Measurements from ENCODE around the gene GALNT14. TPM values are rescaled to one million over a fixed set of nuclear protein-coding genes. Genes with fewer than 3 reads are reported as not detected.
"Not testable (repeated sequence)": the region's sequence is repeated elsewhere in the genome, so short reads cannot be mapped to it uniquely, and the experiment has no call there.

GALNT14 gene
- total RNA-seq (2014; rRNA removed; shearing (Covaris generic)) = 58.8 and 68.4 TPM in 2 replicates

- peak; percentile 75 for DNase-seq (ENCODE audit: low spot score)
Measured at GRCh38 chr2:31138037-31138962, at the start of gene GALNT14. Gene GALNT14, minus strand, starts transcription at chr2:31138440. Its CDS starts 354 bp downstream, at chr2:31138086.

DNA sequence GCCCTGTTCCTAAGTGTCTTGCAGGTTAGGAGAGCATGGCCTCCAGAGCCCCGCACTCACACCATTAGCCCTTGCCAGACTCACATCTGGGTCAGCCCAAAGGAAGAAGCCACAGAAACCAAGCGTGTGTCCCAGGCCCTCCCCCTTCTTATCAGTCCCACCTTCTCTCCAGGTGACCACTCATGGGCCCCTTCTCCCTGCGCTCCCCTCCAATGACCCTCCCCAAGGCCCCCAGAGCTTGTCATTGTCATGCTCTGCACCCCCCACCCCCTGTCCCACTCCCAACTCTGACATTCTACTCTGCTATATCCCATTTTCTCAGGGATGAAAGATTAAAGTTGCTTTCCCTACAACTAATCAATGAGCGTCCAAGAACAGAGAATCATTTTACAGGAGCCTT lies 48.9 kb upstream of the GALNT14 start:
- no peak for DNase-seq (ENCODE audit: low spot score)

GRCh38 chr2:31183973-31184372 lies 45.7 kb upstream of the GALNT14 start:
- DNase-seq (ENCODE audit: low spot score) = not testable (repeated sequence)

DNA sequence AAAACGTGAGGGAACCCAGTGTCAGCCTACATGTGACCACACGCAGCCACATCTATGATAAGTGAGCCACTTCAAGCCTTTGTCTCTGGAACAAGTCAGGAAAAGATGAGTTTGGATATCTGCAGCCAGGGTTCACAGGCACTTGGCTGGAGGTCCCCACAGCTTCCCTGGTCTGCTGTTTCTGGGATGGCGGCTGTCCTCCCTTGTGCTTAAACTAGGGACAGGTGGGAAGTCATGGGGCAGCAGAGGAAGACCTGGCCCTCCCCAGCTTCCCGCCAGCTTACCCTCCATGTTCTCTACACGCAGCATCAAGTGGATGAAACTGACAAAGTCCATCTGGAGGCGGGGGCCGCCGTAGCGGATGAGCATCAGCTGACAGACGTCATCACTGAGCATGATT lies 38.5 kb upstream of the GALNT14 start:
- no peak for DNase-seq (ENCODE audit: low spot score)

DNA sequence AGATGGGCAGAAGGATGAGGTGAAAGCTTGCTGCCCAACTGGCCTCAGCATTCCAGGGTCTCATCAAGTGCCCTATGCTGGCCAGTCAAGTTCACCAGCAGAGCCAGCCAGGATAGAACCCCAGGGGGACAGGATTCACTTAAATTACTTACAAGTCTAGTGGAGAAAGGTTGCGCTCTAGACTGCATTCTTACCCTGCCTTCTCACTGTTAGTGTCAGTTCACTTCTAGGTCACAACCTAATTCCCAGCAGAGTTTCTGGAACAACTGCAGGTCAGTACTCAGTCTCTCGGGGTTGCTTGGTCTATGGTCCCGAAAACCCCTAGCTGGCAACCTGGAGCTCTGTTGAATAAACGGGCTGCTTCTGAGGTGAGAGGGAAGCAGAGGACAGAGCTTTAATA lies 32.9 kb upstream of the GALNT14 start:
- DNase-seq (ENCODE audit: low spot score) = no peak

GRCh38 chr2:31170071-31170698 lies 31.9 kb upstream of the GALNT14 start:
- peak; percentile 77 for DNase-seq (ENCODE audit: low spot score)

- no peak for DNase-seq (ENCODE audit: low spot score)
Measured at GRCh38 chr2:31168291-31168690, 30.1 kb upstream of the GALNT14 start.

DNA sequence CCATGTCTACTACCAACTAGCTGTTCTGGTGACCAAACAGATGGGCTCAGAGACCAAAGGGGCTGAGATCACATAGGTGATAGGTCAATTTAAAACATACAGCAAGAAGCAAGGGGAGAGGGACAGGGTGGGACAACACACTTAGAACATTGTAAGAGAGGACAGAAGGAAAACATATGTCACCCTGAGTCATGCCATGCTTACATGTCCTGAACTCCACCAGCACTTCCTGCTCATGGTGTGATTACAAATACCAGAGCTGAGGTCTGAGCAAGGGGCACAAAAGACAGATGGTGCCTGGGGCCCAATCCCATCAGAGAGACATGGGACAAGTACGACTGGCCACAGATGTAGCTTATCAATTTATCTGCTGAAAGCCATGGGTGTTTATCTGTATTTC lies 28.7 kb upstream of the GALNT14 start:
- no peak for DNase-seq (ENCODE audit: low spot score)

DNA sequence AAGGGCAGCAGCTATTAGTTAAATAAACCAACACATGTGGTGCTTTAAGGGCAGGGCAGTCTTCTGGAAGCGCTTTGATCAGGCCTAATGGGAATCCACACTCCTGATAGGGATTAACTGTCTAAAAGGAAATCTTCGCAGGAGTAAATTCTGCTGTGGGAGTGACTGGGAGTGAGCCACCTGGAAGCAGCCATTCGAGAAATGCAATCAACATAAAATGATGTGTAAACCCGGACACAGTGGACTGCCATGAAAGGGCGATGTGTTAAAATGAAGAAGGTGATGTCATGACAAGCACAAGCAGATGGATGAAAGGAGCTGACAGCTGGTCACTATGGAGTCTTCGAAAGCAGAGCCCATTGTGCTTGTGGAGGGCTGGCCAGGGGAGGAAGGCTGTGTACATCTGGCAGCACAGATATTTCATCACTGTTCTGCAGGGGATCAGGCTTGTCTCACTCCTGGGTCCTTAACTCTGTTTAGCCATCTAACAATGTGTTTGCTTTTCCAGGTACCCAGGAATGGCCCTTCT lies 24.8 kb upstream of the GALNT14 start:
- DNase-seq (ENCODE audit: low spot score) = no peak

DNA sequence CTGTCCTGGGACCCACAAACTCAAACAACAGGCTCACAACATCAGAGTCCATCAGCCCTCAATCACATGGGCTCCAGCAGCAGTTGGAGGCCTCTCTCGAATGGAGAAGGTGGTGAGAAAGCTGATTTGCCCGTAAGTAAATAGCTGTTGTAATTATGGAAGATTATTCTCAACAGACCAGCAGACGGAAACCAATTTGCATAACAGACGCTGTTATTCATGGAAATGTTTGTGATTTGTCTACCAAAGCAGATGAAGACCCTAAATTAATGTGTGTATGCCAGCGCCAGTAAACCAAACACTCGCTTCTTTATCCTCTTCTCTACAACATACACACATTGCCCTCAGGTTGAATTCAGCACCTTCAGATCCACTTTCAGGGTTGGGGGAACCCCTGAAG lies 23.4 kb upstream of the GALNT14 start:
- no peak for DNase-seq (ENCODE audit: low spot score)

GRCh38 chr2:31151501-31151900 lies 13.3 kb upstream of the GALNT14 start:
- DNase-seq (ENCODE audit: low spot score) = peak; percentile 33

GRCh38 chr2:31150120-31150670 lies 12.0 kb upstream of the GALNT14 start:
- no peak for DNase-seq (ENCODE audit: low spot score)

DNA sequence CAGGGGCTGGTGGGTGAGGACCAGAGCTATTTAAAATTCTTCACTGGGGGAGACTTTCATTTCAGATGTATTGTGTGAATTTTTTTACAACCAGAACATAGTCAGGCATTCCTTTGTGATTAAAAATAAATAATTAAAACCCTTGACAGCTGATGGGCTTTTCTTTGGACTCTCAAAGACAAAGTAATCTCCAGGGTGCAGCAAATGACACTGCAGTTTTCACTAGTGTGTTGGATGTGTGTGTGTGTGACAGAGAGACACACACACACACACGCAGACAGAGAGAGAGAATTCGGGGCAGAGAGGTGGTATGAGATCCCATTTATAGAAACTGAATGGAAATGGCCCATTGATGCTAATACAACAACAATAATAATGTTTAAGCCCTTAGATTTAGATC lies 10.3 kb upstream of the GALNT14 start:
- no peak for DNase-seq (ENCODE audit: low spot score)

- DNase-seq (ENCODE audit: low spot score) = no peak
Measured at GRCh38 chr2:31147645-31148044, 9.4 kb upstream of the GALNT14 start.

DNA sequence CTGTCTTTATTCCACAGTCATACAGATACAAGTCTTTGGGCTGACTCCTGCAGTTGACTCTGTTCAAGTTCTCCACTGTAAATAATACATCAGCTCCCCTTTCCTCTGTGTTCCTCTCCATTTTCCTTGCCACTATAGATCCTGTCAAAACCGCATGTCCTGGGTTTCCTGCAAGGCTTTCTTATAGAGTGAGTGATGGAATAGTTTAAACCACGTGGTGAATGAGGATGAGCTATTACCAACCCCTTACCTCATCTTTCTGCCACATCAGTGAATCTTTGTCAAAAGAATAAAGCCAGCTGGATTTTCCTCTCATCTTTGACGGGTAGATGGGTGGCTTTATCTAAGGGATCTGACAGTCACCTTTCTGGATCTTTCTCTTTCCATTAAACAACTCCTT lies 3.9 kb upstream of the GALNT14 start:
- DNase-seq (ENCODE audit: low spot score) = no peak

DNA sequence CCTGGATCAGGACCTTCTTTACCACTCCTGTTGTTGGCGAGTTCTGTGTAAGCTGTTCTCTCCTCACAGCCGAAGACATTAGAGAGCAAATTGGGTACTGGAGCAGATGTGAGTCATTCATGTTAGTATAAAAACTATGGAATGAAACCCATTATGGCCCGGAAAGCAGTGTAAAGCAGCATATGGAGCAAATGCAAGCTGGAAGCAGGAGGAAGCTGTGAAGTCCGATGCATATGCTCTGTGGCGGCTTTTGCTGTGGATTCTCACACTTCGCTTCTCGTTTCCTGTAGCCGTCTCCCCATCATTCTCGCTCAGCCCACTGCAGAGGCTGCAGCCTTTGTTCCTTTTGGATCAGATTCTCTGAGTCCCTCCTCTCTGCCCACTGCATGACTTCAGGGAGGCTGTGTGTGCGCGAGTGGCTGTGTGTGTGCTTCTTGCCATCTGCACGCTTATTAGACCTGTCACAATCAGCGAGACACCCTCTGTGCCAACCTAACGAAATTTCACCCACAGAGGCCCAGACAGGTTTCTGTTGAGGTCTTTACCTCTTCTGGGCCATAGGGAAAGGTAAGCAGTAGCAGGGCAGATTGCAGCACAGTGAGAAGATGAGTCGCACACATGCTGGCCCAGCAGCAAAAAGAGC lies 3.3 kb upstream of the GALNT14 start:
- DNase-seq (ENCODE audit: low spot score) = no peak

DNA sequence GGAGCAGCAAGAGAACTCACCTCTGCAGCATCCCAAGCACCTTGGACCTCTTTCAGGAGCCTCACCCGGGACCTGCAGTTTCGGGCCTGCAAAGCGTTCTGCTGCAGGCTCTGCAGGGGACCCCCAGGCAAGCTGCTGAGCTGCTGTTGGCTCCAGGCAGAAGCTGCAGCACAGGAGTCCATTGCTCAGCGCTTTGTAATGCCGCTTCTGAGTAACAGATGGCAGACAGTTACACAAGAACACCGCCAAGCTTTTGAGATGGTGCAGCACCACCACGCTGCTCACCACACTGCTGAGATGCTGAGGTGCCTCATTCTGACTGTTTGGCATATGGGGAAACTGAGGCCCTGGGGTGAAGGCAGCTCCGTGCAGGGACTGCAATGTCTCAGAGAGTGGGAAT lies 1.9 kb upstream of the GALNT14 start:
- no peak for DNase-seq (ENCODE audit: low spot score)

- DNase-seq (ENCODE audit: low spot score) = no peak
Measured at GRCh38 chr2:31139671-31140070, 1.4 kb upstream of the GALNT14 start.

DNA sequence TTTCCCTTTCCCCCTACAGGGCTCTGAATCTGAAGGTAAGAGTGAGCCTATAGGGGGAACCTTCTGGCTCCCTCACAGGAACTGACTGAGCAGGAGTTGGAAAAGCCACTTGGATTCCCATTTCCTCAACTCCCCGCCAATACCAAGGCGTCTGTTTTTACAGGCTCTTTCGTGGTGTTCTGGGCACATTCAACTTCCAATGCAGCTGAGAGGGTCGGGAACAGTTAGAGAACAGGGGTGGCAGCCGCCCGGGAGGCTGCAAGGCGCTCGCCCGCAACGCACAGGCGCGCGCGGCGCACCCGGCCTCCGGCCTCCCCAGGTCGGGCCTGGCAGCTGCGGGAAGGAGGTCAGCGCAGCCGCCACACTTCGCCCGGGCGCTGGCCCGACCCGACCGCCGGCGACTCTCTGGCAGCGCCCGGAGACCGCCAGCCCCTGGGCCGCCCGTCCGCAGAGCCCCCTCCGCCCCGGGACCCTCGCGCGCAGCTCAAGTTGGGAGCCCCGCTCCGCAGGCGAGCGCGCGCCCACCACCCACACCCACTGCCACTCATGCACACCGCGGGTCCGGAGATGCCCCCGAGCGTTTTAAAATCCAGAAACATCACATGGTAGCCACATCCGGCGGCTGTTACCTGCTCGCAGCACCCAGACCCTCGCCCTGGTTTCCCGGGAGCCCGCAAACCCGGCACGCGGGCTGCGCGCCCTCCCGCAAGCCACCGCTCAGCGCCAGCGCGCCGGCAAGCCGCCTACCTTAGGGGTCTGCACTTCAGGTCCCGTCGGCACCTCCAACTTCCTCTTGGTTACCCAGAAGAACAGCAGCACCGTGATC lies 816 bp downstream of the GALNT14 start:
- DNase-seq (ENCODE audit: low spot score) = peak; percentile 50

DNA sequence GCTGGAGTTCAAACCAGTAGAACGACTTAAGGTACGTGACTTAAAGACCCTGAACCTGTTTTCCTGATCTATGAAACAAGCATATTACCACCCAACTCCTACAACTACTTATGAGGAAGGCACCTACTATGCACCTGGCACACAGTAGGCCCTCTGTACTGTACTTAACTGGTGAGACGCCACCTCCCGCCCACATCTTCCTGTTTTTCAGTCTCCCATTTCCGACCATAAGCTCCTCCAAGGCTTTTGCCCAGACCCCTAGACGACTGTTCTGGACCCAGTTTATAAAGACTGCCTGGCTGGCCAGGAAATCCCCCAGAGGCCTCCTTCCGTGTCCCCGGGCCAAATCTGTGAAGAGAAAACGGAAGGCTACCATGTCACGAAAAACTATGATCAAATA lies 1.5 kb downstream of the GALNT14 start:
- DNase-seq (ENCODE audit: low spot score) = no peak

DNA sequence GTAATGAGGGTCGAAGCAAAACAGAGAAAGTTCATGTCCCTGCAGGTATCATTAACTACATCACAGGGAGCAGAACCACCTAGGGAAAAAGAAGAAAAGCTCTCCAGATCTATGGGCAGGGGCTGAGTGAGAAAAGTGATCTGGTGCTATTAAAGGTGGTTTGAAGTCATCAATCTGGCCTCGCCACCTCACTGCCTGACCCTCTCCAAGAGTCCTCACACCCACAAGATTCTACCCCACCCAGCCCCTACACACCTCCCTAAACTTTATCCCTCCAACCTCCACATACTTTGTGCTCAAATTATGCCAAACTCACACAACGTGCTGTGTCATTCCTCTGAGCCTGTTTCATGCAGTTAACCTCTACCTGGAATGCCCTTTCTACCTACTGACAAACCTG lies 2.2 kb downstream of the GALNT14 start:
- no peak for DNase-seq (ENCODE audit: low spot score)
